HUES6 (cell line): ENCODE results near the gene PCBP4.
"Not testable (repeated sequence)": the region's sequence is repeated elsewhere in the genome, so short reads cannot be mapped to it uniquely, and the experiment has no call there.

ENCODE experiments used
- H3K27ac ChIP-seq: 2 replicates; pipeline ENCODE4 v1.7.0; 2013; ENCODE audit warnings: low read depth, mild to moderate bottlenecking, low read length, inconsistent platforms
- H3K27me3 ChIP-seq: 2 replicates; pipeline ENCODE4 v1.6.1; 2013; ENCODE audit warnings: low read length; ENCODE audit not compliant: control insufficient read depth, insufficient read depth
- H3K36me3 ChIP-seq: 2 replicates; pipeline ENCODE4 v1.6.1; 2013; ENCODE audit warnings: low read length; ENCODE audit not compliant: control insufficient read depth, insufficient read depth
- H3K4me1 ChIP-seq: 2 replicates; pipeline ENCODE4 v1.6.1; 2013; ENCODE audit warnings: low read length; ENCODE audit not compliant: control insufficient read depth, insufficient read depth
- H3K4me3 ChIP-seq: 2 replicates; pipeline ENCODE4 v1.5.1; 2013; ENCODE audit warnings: low read depth, low read length
- H3K9ac ChIP-seq: one replicate; pipeline ENCODE4 v1.6.1; 2013; ENCODE audit warnings: mild to moderate bottlenecking, low read length
- H3K9me3 ChIP-seq: 2 replicates; pipeline ENCODE4 v1.6.1; 2013; ENCODE audit warnings: low read depth, low read length; ENCODE audit not compliant: control insufficient read depth, insufficient read depth

The PCBP4 gene

GRCh38 chr3:51934139-51934850 is 33.0 kb downstream of the PCBP4 start:
- H3K9me3 ChIP-seq = no peaks in the 10 kb centered on the region
- H3K27ac ChIP-seq = no peak overlapping the region
- no peak overlapping the region for H3K9ac ChIP-seq
- no peak overlapping the region for H3K4me3 ChIP-seq
- H3K4me1 ChIP-seq = no peaks in the 10 kb centered on the region
- H3K36me3 ChIP-seq = peaks cover 74% of the 10 kb centered on the region
- H3K27me3 ChIP-seq = no peaks in the 10 kb centered on the region

DNA sequence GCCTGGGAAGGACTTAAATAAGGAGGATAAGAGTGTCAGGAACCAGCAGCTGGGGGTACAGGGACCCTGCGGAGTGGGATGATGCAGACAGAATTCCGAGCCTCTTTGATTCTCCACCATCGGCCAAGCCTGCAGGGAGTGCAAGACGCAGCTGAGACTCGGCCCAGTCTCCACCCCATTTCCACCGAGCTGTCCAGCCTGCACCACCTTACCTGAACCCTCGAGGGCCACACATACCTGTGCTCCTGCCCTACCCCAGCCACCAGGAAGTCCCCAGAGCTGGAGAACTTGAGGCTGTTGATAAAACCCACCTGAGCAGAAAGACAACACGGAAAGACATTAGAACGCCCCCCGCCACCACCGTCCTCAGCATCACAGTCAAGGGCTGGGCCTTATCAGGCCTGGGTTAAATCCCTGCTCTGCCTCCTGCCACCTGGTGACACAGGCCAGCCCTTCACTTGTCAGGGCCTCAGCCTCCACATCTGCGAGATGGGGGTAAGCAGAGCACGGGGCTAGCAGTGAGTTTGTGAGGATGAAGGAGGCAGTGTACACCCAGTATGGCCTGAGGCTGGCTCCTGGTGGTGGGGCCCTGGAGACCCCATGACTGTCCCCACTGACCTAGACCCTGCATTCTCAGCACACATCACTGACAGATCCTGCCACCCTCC is 33.6 kb downstream of the PCBP4 start:
- Histone ChIP-seq H3K27me3 (no peaks in the 10 kb centered on the region), H3K9ac (no peak overlapping the region), H3K9me3 (no peaks in the 10 kb centered on the region), H3K36me3 (peaks cover 67% of the 10 kb centered on the region), H3K27ac (no peak overlapping the region), H3K4me1 (no peaks in the 10 kb centered on the region), H3K4me3 (no peak overlapping the region)

DNA sequence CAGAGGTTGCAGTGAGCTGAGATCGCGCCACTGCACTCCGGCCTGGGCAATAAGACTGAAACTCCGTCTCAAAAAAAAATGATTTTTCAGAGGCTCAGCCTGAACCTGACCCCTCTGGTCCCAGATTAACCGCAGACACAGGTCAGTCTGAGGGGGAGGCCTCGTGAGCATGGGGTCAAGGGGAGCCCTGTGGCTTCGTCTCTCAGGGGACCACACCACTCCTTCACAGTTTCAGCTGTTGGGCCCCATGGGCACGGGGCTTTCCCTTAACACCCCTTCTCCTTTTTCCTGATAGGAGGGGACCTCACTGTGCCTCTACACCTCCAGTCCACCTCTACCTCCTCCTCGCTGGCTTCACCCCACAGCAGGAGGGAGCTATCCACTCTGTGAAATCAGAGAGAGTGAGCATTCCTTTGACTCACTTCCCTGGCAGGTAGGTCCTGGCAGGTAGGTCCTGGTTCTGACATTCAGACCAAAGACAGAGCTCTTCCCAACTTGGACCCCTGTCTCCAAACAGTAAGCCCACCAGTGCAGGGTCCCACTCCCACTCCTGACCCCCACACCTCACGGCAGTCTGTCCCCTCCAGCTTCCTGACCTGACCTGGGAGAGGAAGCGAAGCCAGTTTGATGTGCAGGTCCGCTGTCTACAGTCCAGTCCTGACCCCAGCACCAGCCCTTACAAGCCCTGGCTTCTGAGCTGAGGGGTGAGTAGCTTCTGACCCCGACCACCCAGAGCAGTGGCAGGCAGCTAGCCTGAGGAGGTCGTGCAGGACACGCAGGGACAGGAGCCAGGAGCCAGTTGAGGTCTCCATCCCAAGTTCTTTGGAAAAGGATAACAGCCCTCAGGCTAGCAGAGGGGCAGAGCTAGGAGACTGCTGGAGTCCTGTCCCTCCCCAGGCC is 34.5 kb downstream of the PCBP4 start:
- Histone ChIP-seq H3K36me3 (peaks cover 58% of the 10 kb centered on the region), H3K4me1 (no peaks in the 10 kb centered on the region), H3K27me3 (no peaks in the 10 kb centered on the region), H3K9me3 (no peaks in the 10 kb centered on the region), H3K9ac (no peak overlapping the region), H3K4me3 (no peak overlapping the region), H3K27ac (no peak overlapping the region)

GRCh38 chr3:51931756-51932155 is 35.5 kb downstream of the PCBP4 start:
- no peak overlapping the region for H3K27ac ChIP-seq
- H3K9me3 ChIP-seq = no peaks in the 10 kb centered on the region
- H3K4me1 ChIP-seq = no peaks in the 10 kb centered on the region
- H3K27me3 ChIP-seq = no peaks in the 10 kb centered on the region
- H3K4me3 ChIP-seq = no peak overlapping the region
- H3K9ac ChIP-seq = no peak overlapping the region
- H3K36me3 ChIP-seq = peaks cover 49% of the 10 kb centered on the region

DNA sequence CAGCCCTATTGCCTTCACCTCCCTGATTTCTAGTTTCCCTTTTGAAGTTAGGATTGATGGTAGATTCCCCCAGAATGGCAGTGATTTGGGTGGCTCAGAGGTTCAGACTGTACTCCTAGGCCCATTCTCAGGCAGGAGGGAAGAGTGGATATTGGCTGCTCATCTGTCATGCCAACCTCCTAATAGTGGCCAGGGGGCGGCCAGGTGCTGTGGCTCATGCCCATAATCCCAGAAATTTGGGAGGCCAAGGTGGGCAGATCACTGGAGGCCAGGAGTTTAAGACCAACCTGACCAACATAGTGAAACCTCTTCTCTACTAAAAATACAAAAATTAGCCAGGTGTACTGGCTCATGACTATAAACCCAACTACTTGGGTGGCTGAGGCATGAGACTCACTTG is 36.8 kb downstream of the PCBP4 start:
- no peaks in the 10 kb centered on the region for H3K4me1 ChIP-seq
- no peaks in the 10 kb centered on the region for H3K27me3 ChIP-seq
- H3K4me3 ChIP-seq = no peak overlapping the region
- H3K36me3 ChIP-seq = peaks cover 36% of the 10 kb centered on the region
- no peaks in the 10 kb centered on the region for H3K9me3 ChIP-seq
- no peak overlapping the region for H3K27ac ChIP-seq
- no peak overlapping the region for H3K9ac ChIP-seq

- H3K9ac ChIP-seq = no peak overlapping the region
- H3K27ac ChIP-seq = no peak overlapping the region
- H3K4me3 ChIP-seq = no peak overlapping the region
- H3K27me3 ChIP-seq = no peaks in the 10 kb centered on the region
- H3K9me3 ChIP-seq = no peaks in the 10 kb centered on the region
- H3K36me3 ChIP-seq = peaks cover 27% of the 10 kb centered on the region
- no peaks in the 10 kb centered on the region for H3K4me1 ChIP-seq
These were observed 37.7 kb downstream of the PCBP4 start for GRCh38 chr3:51929420-51930003.

DNA sequence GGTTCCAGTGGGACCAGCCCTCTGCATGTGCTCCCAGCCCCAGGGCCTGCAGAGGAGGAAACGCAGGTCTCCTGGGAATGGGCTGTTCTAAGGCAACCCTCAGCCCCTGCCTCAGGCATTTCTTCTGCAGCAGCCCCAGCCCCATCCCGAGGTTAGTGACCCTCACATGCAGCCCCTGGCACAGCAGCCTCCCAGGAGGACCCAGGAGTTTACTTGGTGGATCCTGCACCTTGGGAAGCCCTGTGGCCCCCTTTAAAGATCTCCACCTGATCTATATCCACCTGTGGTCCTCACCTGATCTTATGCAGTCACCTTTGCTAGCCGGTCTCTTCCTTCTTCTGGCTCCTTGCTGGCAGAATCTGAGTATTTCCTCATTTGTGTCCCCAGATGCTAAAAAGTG is 38.3 kb downstream of the PCBP4 start:
- not testable (repeated sequence) for H3K27me3 ChIP-seq, H3K9me3 ChIP-seq, H3K9ac ChIP-seq, H3K4me3 ChIP-seq, H3K27ac ChIP-seq, H3K4me1 ChIP-seq
- peaks cover 21% of the 10 kb centered on the region for H3K36me3 ChIP-seq

DNA sequence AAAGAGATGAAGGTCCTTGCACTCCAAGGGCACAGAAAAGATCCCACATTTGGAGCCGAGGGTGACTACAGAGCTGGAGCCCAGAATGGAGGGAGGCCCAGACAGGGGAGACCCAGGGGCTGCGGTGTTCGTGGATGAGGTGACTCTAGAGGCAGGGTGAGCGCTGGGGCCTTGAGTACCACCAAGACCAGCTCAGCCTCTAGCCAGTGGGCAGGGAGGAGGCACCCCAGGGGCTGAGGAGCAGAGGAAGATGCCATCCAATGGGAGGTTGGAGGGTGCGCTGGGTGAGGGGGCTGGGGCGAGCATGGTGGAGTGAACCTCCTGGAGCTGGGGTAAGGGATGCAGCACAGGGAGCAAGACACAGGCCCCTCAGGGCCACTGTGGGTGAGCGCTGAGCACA is 38.8 kb downstream of the PCBP4 start:
- Histone ChIP-seq H3K36me3 (peaks cover 16% of the 10 kb centered on the region), H3K27me3 (no peaks in the 10 kb centered on the region)

GRCh38 chr3:51927061-51927977 is 39.9 kb downstream of the PCBP4 start:
- Histone ChIP-seq H3K4me1 (no peaks in the 10 kb centered on the region), H3K36me3 (peaks cover 5% of the 10 kb centered on the region; the same call in 1 of the 2 replicates), H3K27me3 (no peaks in the 10 kb centered on the region), H3K9me3 (no peaks in the 10 kb centered on the region), H3K27ac (no peak overlapping the region), H3K9ac (no peak overlapping the region), H3K4me3 (no peak overlapping the region)

More for the DNA sequence above, 38.8 kb downstream of the PCBP4 start:
- Histone ChIP-seq H3K4me1 (no peaks in the 10 kb centered on the region), H3K9ac (no peak overlapping the region), H3K9me3 (no peaks in the 10 kb centered on the region), H3K27ac (no peak overlapping the region), H3K4me3 (no peak overlapping the region)

GRCh38 chr3:51921081-51921578 is 46.1 kb downstream of the PCBP4 start:
- H3K36me3 ChIP-seq = no peaks in the 10 kb centered on the region
- H3K27ac ChIP-seq = no peak overlapping the region
- H3K9me3 ChIP-seq = no peaks in the 10 kb centered on the region
- no peak overlapping the region for H3K9ac ChIP-seq
- no peaks in the 10 kb centered on the region for H3K27me3 ChIP-seq
- no peak overlapping the region for H3K4me3 ChIP-seq
- no peaks in the 10 kb centered on the region for H3K4me1 ChIP-seq
